Muscle of arm (tissue), 12 donors: ENCODE measurements around the gene ZNF202. TPM values are rescaled to one million over a fixed set of nuclear protein-coding genes. Genes with fewer than 3 reads are reported as not detected.

Experiments used
- DNase-seq: peaks from one replicate; pipeline ENCODE4 v3.0.0-alpha.2; 2013
- polyA plus RNA-seq, 12 donors: library from polyadenylated mRNA; unstranded; fragments of 120-200 nt; gene quantifications; one replicate each; pipeline ENCODE4 v1.2.1, GENCODE V29; 2013; ENCODE audit not compliant: insufficient read length in 12 of 12

The ZNF202 gene
- polyA plus RNA-seq, 12 donors, result 14.5 to 28.5 (median 19.3) TPM; not detected in 1

DNA sequence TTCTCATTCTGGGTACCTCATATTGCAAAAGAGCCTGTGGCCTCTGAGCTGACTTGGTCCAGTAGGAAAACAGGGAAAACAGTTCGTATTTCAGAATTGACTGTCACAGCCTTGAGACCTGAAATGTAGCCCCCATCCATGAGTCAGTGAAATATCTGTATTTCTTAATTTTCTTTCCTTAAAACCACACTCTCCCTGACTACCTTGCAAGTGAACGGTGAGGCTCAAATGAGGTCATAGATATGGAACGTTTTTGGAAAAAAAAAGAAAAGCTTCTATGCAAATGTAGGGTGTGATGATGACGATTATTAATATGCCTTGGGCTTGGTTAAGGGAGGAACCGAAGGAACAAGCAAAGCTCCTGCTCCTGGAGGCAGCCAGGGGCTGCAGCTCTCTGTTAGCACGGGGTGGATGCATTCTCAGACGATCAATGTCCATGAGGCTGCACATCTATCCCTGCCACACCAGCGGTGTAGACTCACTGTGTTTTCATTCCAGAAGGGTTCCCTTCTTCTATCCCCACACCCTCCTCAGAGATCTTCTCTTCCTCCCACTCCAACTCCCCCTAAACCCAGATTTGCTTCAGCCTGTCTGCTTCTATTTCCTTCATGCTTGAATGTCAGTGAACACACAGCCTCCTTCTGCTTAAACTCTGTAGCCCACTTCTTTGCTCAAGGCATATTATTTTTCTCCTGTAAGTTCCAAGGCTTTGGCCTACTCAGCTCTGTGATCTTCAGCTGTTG lies 57.9 kb downstream of the ZNF202 start:
- DNase-seq, result no peak

DNA sequence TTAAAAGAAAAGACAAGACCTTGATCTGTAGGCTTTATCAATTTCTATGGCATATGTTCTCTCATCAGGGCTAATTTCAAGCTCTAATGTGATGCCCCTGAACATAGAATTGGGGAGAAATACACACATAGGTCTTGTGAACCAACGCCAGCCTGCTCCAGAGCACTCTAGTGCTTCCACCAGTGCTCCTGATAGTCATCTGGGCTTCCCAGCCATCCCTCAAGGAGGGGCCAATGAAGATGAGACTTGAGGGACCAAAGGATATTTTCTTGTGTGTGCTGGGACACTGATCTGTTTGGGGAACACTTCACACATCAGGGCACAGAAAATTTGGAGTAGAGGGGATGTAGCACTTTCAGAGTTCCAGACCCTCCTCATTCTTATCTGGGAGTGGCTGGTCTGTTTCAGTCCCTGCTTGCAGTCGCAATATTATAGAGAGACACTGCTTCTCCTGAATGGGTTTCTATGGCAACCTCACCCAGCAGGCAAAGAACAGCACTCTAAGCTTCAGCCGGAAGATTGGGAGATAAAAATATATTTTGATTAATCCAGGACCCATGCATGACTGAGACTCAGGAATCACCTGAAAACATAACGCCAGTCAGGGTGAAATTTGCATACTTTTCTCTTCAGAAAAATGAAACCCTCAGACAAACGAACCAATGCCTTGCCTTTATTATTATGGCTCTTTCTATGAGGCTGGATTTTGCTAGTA lies 58.6 kb downstream of the ZNF202 start:
- no peak for DNase-seq

DNA sequence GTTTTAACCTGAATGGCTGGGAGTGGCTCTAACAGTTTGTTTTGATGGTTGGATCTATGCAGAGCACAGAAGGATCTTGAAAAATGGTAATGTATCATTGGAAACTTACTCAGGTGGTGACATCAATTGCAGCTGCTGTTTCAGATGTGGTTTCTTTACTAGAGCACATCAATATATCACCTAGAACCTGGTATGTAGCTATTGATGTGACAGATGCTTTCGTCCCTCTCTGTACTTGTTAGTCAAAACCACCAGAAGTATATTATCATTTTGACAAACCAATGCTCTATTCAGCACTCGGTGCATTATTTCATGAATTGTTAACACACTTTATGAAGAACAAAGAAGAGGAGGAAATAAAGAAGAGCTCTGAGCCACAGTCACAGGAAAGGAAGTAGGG lies 60.4 kb downstream of the ZNF202 start:
- DNase-seq, result no peak

DNA sequence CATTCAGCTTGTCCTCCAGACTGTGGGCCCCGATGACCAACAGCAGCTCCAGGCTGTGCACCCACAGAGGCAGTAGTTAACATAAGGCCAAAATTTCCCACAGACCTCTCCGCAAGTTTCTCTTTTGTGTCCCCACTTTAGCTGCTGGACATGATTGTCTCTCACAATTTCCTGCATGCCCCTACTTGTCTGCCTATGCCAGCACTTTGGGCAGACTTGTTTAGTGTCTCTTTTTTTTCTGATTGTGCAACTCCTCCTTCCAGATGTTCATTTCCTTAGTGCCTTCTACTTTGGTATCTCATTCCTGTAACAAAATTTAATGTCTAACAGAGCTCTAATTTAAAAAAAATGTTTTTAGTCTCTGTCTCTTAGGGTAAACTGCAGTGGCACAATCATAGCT lies 63.2 kb downstream of the ZNF202 start:
- no peak for DNase-seq

DNA sequence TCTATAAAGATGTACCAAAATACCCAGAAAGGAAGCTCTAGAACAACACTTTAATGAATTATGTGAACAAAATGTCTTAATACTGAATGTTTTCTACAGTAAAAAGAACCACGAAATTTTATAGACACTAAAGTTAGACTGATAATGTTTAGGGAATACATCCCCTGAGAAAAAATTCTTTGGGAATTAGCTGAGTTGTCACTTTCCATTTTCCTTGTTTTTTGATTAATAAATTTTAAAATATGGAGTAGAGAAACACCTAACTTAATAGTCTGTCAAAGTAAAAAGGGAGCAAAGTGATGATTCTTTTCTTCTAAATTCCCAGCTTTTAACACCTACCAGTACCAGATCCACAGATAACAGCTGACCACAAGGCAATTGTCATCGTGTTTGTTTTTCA lies 64.0 kb downstream of the ZNF202 start:
- DNase-seq, result no peak

DNA sequence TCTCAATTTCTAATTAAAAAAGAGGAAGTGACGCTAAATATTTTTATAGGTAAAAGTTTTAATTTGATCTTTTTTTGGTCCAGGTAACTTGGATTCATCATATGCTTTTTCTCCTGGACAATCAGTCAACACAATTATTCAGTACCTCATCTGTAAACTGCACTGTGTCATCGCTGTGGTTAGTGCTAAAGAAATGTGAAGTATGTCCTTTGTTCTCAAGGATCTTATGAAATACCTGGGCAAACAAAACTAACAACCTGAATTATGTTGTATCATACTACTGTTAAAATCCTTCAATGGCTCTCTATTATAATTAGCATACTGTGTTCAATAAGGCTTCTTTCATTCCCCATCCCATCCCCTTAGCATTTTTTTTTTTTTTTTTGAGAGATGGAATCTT lies 67.2 kb downstream of the ZNF202 start:
- no peak for DNase-seq

Other genes with a start within 250 kb of the ZNF202 start
- 10 to 100 TPM; 14.2 to 83.9 (median 42.0) TPM for gene SCN3B, start 87.0 kb downstream of the ZNF202 start, polyA plus RNA-seq
- not detected for gene OR6X1, start 12.9 kb upstream of the ZNF202 start, polyA plus RNA-seq
- not detected for gene OR6M1, start 64.7 kb upstream of the ZNF202 start, polyA plus RNA-seq
- gene TMEM225, start 144.0 kb upstream of the ZNF202 start, polyA plus RNA-seq, result not detected
- gene OR8D4, start 160.5 kb upstream of the ZNF202 start, polyA plus RNA-seq, result under 1 TPM in 6 of 12 donors, not detected in 6; 0.05 to 0.12 (median 0.09) TPM
- not detected for gene OR4D5, start 198.0 kb upstream of the ZNF202 start, polyA plus RNA-seq
- gene OR6T1, start 202.2 kb upstream of the ZNF202 start, polyA plus RNA-seq, result not detected
- not detected for gene OR10S1, start 236.1 kb upstream of the ZNF202 start, polyA plus RNA-seq